ENCODE measurements around the gene MKLN1. TPM values are rescaled to one million over a fixed set of nuclear protein-coding genes. Genes with fewer than 3 reads are reported as not detected.

Gene MKLN1
- total and polyA plus RNA-seq, 7 donors, result 14.7 to 70.8 (median 42.9) TPM

DNA sequence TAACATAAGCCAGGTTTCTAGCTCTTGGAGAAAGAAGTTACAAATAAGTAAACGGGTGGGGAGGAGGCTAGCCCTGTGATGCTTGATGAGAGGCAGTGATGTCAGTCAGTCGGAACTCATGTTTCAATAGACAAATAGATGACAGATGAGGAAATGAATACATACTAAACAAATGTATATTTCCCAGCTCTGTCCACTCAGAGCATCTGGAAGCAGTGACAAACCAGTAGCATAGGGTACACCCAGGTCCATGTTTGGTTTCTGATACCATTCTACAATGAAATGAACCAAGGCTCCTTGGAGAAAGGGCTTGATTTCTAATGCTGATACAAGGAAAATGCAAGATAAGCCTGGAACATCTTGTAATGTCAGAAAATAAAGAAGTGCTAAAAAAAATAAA is 198.1 kb downstream of the MKLN1 start:
- intact Hi-C loops (cut with DNase I), result no loop called here
- H3K9me3 ChIP-seq, result no peaks in the 10 kb centered on the region
- H3K27me3 ChIP-seq (ENCODE audit: insufficient read depth in 3 of 3, low read length in 2 of 3), result peaks cover 0 to 2% (median 0%) of the 10 kb centered on the region in 3 donors
- no peak overlapping the region for H3K4me3 ChIP-seq
- DNase-seq (no peak), ATAC-seq (no peak)
- H3K27ac ChIP-seq, result no peak overlapping the region
- TF ChIP-seq CTCF (IDR thresholded peaks at IDR 0.05), result no peak
- no peaks in the 10 kb centered on the region for H3K36me3 ChIP-seq (ENCODE audit: insufficient read depth in 1 of 2, low read depth in 1 of 2)
- peaks cover 3% of the 10 kb centered on the region for H3K4me1 ChIP-seq
- 62 to 76% (median 69%) methylated on average over 2 of the region's 2 CpGs for WGBS, 3 donors

DNA sequence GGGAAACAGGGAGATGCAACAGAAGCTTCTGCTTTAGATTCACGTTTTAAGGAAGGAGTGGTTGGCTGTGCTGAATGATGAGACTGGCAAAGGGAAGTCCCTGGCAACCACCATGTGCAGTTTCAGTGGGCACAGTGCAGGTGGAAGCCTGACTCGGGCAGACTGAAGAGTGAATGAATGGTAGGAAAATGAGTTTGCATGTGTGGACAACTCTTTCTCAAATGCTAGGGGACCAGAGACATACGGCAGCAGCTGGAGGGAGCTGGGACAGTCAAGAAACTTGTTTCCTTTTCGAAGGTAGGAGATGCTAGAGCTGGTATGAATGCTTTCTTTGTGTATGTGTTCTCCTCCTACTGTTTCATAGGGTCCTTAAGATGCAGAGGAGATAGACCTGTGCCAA is 199.8 kb downstream of the MKLN1 start:
- Histone ChIP-seq H3K4me3 (no peak overlapping the region), H3K4me1 (peaks cover 3% of the 10 kb centered on the region), H3K36me3 (ENCODE audit: insufficient read depth in 1 of 2, low read depth in 1 of 2) (no peaks in the 10 kb centered on the region), H3K9me3 (no peaks in the 10 kb centered on the region), H3K27ac (no peak overlapping the region), H3K27me3 (ENCODE audit: insufficient read depth in 3 of 3, low read length in 2 of 3) (peaks cover 0 to 2% (median 0%) of the 10 kb centered on the region in 3 donors)
- TF ChIP-seq CTCF (IDR thresholded peaks at IDR 0.05), result no peak
- intact Hi-C loops (cut with DNase I), result no loop called here
- DNase-seq, result no peak
- 43 to 51% (median 46%) methylated on average over 4 of the region's 4 CpGs for WGBS, 3 donors
- ATAC-seq, result no peak

DNA sequence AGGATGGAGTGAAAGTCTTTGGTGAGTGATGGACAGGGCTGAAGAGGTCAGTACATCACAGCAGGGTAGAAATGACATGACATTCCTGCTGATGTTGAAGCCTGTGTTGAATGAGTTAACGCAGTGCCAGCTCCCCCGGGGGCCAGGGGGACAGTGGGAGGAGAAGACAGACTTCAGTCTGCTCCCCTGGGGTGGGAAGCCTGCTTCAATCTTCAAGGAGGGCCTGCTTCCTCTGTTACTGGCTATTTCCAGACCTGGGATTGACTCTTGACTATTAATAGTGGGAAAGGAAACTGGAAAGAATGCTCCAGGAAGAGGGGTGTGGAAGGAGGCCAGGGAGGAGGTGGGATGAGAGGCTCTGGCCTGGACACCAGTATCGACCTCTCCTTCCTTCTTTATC is 201.5 kb downstream of the MKLN1 start:
- H3K4me1 ChIP-seq, result no peaks in the 10 kb centered on the region
- H3K4me3 ChIP-seq, result no peak overlapping the region
- no peaks in the 10 kb centered on the region for H3K36me3 ChIP-seq (ENCODE audit: insufficient read depth in 1 of 2, low read depth in 1 of 2)
- no peak for ATAC-seq
- no peak for DNase-seq
- WGBS, 3 donors, result 38 to 45% (median 43%) methylated on average over 3 of the region's 3 CpGs
- no peak for TF ChIP-seq CTCF (IDR thresholded peaks at IDR 0.05)
- H3K9me3 ChIP-seq, result no peaks in the 10 kb centered on the region
- peaks cover 0 to 2% (median 0%) of the 10 kb centered on the region in 3 donors for H3K27me3 ChIP-seq (ENCODE audit: insufficient read depth in 3 of 3, low read length in 2 of 3)
- intact Hi-C loops (cut with DNase I), result no loop called here
- H3K27ac ChIP-seq, result no peak overlapping the region

DNA sequence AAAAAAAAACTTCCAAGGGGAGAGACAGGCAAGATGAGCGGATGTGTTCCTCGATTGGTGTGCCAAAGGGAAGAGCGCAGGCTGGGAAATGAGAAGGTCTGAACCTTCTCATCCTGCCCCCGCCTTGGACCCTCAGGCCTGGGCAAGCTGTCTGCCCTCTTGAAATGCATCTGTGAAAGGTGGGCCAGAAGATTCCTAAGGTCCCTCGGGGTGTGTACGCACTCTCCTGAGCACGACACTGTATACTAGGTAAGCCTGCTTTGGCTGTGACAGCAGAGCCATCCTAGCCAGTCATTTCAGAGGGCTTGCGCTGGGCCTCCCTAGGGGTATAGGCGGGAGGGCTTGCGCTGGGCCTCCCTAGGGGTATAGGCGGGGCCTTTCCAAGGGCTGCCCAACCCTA is 201.9 kb downstream of the MKLN1 start:
- H3K4me1 ChIP-seq, result no peaks in the 10 kb centered on the region
- no peak for TF ChIP-seq CTCF (IDR thresholded peaks at IDR 0.05)

GRCh38 chr7:131530137-131530536 is 202.5 kb downstream of the MKLN1 start:
- H3K27ac ChIP-seq, result no peak overlapping the region
- no peak for TF ChIP-seq CTCF (IDR thresholded peaks at IDR 0.05)
- no peaks in the 10 kb centered on the region for H3K9me3 ChIP-seq
- H3K27me3 ChIP-seq (ENCODE audit: insufficient read depth in 3 of 3, low read length in 2 of 3), result peaks cover 0 to 2% (median 0%) of the 10 kb centered on the region in 3 donors
- ATAC-seq, result no peak
- intact Hi-C loops (cut with DNase I), result no loop called here
- no peak overlapping the region for H3K4me3 ChIP-seq
- WGBS, 3 donors, result 90 to 95% (median 93%) methylated on average over 6 of the region's 6 CpGs
- no peak for DNase-seq
- no peaks in the 10 kb centered on the region for H3K4me1 ChIP-seq
- H3K36me3 ChIP-seq (ENCODE audit: insufficient read depth in 1 of 2, low read depth in 1 of 2), result no peaks in the 10 kb centered on the region

More for the DNA sequence above, 201.9 kb downstream of the MKLN1 start:
- ATAC-seq (no peak), DNase-seq (no peak)
- no peak overlapping the region for H3K4me3 ChIP-seq
- no peak overlapping the region for H3K27ac ChIP-seq
- intact Hi-C loops (cut with DNase I), result no loop called here
- no peaks in the 10 kb centered on the region for H3K9me3 ChIP-seq
- 70 to 86% (median 78%) methylated on average over 11 of the region's 11 CpGs for WGBS, 3 donors
- H3K36me3 ChIP-seq (ENCODE audit: insufficient read depth in 1 of 2, low read depth in 1 of 2), result no peaks in the 10 kb centered on the region
- peaks cover 0 to 2% (median 0%) of the 10 kb centered on the region in 3 donors for H3K27me3 ChIP-seq (ENCODE audit: insufficient read depth in 3 of 3, low read length in 2 of 3)
